Esophagus muscularis mucosa (tissue), 3 donors: ENCODE results near the gene C4orf54.

Experiments
- CTCF ChIP-seq, 3 experiments: fragments of 200-600 bp in 2 of 3; fragments of 450-650 bp in 1 of 3; sonication (generic) in 2 of 3; IDR thresholded peaks; one replicate each; pipeline ENCODE4 v1.5.1; 2017 to 2019; ENCODE audit warnings: antibody characterized with exemption in 3 of 3, mild to moderate bottlenecking in 2 of 3, moderate library complexity in 1 of 3
- POLR2A ChIP-seq: fragments of 450-650 bp; IDR thresholded peaks from one replicate; pipeline ENCODE4 v1.6.1; 2017; ENCODE audit warnings: antibody characterized with exemption, moderate library complexity, mild to moderate bottlenecking, low read depth
- POLR2AphosphoS5 ChIP-seq, 2 donors: sonication (generic); formaldehyde crosslinking; IDR thresholded peaks; one replicate each; pipeline ENCODE4 v1.6.1; 2017; ENCODE audit warnings: antibody characterized with exemption in 2 of 2

GRCh38 chr4:99658666-99659065 lies 1.0 kb upstream of the C4orf54 start:
- TF ChIP-seq CTCF (IDR thresholded peaks at IDR 0.05) = no peak
- no peak for TF ChIP-seq POLR2A
- TF ChIP-seq POLR2AphosphoS5 (IDR thresholded peaks at IDR 0.05) = no peak
